ENCODE measurements around the gene LINGO4. TPM values are rescaled to one million over a fixed set of nuclear protein-coding genes. Genes with fewer than 3 reads are reported as not detected.

The LINGO4 gene
- total and polyA plus RNA-seq, 2 of the 13 experiments (the other 11 are each of a cell fraction or from before 2014, with no cell fraction given) = 0.02 to 0.05 TPM

DNA sequence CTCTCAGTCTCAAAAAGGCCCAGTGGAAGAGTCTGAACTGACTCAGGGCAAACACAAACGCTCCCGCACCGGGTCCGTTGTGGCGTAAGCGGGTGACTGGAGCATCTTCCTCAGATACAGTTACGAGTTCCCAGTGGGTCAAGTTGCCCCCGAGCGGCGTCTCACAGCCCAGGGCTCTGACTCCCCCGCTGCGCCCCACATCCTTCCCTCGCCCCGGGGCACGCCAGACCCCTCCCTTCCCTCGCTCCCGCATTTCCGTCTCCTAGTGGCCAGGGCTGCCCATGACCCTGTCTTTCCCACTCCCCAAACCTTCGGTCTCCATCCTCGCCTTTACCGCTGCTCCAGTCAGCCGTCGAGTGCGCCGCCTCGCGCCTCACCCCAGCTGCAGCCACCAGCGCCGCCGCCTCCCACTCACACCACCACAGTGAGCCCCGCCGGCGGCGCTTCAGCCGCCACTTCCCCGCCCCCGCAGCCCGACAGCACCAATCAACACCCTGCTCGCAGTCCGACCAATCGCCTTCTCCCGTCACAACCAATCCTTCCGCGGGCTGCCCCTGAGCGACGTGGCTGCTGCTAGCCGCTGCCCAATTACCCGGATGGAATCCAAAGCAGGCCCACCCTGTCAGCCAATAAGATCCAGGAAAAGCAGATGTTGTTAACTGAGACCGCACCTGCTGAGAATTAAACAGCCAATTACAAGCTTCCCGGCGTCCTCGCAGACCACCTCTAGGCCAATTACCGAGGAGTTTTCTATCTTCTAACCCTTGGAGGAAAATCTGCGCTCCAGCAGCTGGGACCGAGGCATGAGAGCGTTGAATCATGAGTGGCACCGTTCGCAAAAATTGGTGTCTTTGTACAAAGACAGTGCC is 14.9 kb downstream of the LINGO4 start, which contains the start of gene TDRKH (continued):
- TF ChIP-seq, protein P1, sequence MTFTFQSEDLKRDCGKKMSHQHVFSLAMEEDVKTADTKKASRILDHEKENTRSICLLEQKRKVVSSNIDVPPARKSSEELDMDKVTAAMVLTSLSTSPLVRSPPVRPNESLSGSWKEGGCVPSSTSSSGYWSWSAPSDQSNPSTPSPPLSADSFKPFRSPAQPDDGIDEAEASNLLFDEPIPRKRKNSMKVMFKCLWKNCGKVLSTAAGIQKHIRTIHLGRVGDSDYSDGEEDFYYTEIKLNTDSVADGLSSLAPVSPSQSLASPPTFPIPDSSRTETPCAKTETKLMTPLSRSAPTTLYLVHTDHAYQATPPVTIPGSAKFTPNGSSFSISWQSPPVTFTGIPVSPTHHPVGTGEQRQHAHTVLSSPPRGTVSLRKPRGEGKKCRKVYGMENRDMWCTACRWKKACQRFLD (CRISPR knock-in tag; IDR thresholded peaks at IDR 0.05; ENCODE audit: borderline replicate concordance) = peak; percentile 77; the same call in 1 of the 2 replicates
- no peak for TF ChIP-seq SMC3 (IDR thresholded peaks at IDR 0.05; ENCODE audit: low read length)
- TF ChIP-seq, protein P2, sequence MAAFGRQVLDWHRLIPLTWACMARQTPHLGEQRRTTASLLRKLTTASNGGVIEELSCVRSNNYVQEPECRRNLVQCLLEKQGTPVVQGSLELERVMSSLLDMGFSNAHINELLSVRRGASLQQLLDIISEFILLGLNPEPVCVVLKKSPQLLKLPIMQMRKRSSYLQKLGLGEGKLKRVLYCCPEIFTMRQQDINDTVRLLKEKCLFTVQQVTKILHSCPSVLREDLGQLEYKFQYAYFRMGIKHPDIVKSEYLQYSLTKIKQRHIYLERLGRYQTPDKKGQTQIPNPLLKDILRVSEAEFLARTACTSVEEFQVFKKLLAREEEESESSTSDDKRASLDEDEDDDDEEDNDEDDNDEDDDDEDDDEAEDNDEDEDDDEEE (CRISPR knock-in tag; IDR thresholded peaks at IDR 0.05) = no peak
- no peak for TF ChIP-seq FOXA3 (CRISPR knock-in tag; IDR thresholded peaks at IDR 0.05)
- TF ChIP-seq WIZ (CRISPR knock-in tag; IDR thresholded peaks at IDR 0.05) = peak; percentile 85
- no peak; the same call in 1 of the 2 replicates for TF ChIP-seq ZNF839 (CRISPR knock-in tag; IDR thresholded peaks at IDR 0.05; ENCODE audit: borderline replicate concordance)
- TF ChIP-seq NFAT5 (CRISPR knock-in tag; IDR thresholded peaks at IDR 0.05) = peak; percentile 91; the same call in 1 of the 2 replicates
- no peak for TF ChIP-seq PCBP2 (optimal IDR thresholded peaks at IDR 0.05; ENCODE audit: low read depth, low read length, poor library complexity, severe bottlenecking)
- no peak; the same call in none of the 2 replicates for TF ChIP-seq HMGXB3 (CRISPR knock-in tag; IDR thresholded peaks at IDR 0.05; ENCODE audit: borderline replicate concordance)
- TF ChIP-seq ZNF264 (CRISPR knock-in tag; IDR thresholded peaks at IDR 0.05) = 0 out of 2 replicates have a peak, but pooled peaks have one; percentile 25
- TF ChIP-seq PCBP1 (IDR thresholded peaks at IDR 0.05; ENCODE audit: borderline replicate concordance, low read depth, low read length) = no peak
- no peak for TF ChIP-seq ZFP1 (CRISPR knock-in tag; IDR thresholded peaks at IDR 0.05)
- no peak for TF ChIP-seq ZFP90 (CRISPR knock-in tag; IDR thresholded peaks at IDR 0.05; ENCODE audit: borderline replicate concordance)
- no peak for TF ChIP-seq TEAD3 (CRISPR knock-in tag; optimal IDR thresholded peaks at IDR 0.05; ENCODE audit: borderline replicate concordance)
- no peak for TF ChIP-seq CBX2 (IDR thresholded peaks at IDR 0.05; ENCODE audit: low read depth, low read length)
- no peak for TF ChIP-seq CBX2 (CRISPR knock-in tag; IDR thresholded peaks at IDR 0.05; ENCODE audit: low read depth)
- peak; percentile 51; the same call in 1 of the 2 replicates for TF ChIP-seq SMAD1 (CRISPR knock-in tag; IDR thresholded peaks at IDR 0.05; ENCODE audit: borderline replicate concordance, low read depth)

Measured in HepG2 (cell line).